Coronary artery (tissue), 2 donors: ENCODE measurements around the gene CR1L.
"Not testable (repeated sequence)": the region's sequence is repeated elsewhere in the genome, so short reads cannot be mapped to it uniquely, and the experiment has no call there.

Experiments
- DNase-seq: peaks from one replicate; pipeline ENCODE4 v3.0.0-alpha.2; 2017; ENCODE audit warnings: low spot score
- H3K27ac ChIP-seq, 2 donors: fragments of 200-600 bp; sonication (generic); one replicate each; pipeline ENCODE4 v1.5.1; 2016 to 2019
- H3K4me3 ChIP-seq: fragments of 200-600 bp; sonication (generic); 2 replicates; pipeline ENCODE4 v1.5.1; 2016; ENCODE audit warnings: mild to moderate bottlenecking, moderate library complexity
- TF ChIP-seq, protein P1 (sequence below): fragments of 200-600 bp; sonication (generic); IDR thresholded peaks from one replicate; pipeline ENCODE4 v1.5.1; 2019; ENCODE audit warnings: antibody characterized with exemption

CR1L gene

DNA sequence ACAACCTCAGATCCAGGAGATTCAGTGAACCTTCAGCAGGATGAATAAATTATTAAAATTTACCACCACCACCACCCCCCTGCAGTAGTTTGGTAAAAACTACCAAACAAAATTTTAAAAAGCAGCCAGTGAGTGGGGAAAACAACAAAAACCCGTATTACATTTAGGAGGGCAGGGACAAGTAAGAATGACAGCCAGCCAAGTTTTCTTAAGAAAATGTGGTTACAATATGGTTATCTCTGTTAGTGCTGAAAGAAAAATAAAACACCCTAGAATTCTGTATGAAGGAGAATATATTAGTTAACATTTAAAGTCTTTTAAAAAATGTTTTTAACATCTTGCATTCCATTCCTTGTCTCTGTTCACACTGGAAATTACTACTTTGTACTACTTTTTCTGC lies 121.6 kb downstream of the CR1L start:
- TF ChIP-seq, protein P1, sequence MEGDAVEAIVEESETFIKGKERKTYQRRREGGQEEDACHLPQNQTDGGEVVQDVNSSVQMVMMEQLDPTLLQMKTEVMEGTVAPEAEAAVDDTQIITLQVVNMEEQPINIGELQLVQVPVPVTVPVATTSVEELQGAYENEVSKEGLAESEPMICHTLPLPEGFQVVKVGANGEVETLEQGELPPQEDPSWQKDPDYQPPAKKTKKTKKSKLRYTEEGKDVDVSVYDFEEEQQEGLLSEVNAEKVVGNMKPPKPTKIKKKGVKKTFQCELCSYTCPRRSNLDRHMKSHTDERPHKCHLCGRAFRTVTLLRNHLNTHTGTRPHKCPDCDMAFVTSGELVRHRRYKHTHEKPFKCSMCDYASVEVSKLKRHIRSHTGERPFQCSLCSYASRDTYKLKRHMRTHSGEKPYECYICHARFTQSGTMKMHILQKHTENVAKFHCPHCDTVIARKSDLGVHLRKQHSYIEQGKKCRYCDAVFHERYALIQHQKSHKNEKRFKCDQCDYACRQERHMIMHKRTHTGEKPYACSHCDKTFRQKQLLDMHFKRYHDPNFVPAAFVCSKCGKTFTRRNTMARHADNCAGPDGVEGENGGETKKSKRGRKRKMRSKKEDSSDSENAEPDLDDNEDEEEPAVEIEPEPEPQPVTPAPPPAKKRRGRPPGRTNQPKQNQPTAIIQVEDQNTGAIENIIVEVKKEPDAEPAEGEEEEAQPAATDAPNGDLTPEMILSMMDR = no peak
- Histone ChIP-seq H3K4me3 (no peak overlapping the region), H3K27ac (no peak overlapping the region)
- no peak for DNase-seq

DNA sequence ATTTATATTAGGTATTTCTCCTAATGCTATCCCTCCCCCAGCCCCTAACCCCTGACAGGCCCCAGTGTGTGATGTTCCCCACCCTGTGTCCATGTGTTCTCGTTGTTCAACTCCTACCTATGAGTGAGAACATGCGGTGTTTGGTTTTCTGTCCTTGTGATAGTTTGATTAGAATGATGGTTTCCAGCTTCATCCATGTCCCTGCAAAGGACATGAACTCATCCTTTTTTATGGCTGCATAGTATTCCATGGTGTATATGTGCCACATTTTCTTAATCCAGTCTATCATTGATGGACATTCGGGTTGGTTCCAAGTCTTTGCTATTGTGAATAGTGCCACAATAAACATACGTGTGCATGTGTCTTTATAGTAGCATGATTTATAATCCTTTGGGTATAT lies 125.6 kb downstream of the CR1L start:
- not testable (repeated sequence) for H3K4me3 ChIP-seq, DNase-seq, H3K27ac ChIP-seq
